H1 (cell line): ENCODE data around the gene INIP. TPM values are rescaled to one million over a fixed set of nuclear protein-coding genes. Genes with fewer than 3 reads are reported as not detected.

Experiments used
- EP300 ChIP-seq, 2 experiments: IDR thresholded peaks; 1 replicate in 1 of 2; 2 replicates in 1 of 2; pipeline ENCODE4 v1.6.1; 2011 to 2012; ENCODE audit warnings: low read depth in 2 of 2, low read length in 2 of 2, mild to moderate bottlenecking in 2 of 2, borderline replicate concordance in 1 of 2, inconsistent platforms in 1 of 2, moderate library complexity in 1 of 2
- KDM4A ChIP-seq: IDR thresholded peaks from one replicate; pipeline ENCODE4 v1.7.1; 2012; ENCODE audit warnings: low read depth, mild to moderate bottlenecking, moderate library complexity, low read length, inconsistent platforms; ENCODE audit not compliant: severe bottlenecking
- RNF2 ChIP-seq: fragments of 200-900, 300-1000 bp; sonication (generic); IDR thresholded peaks from 2 replicates; pipeline ENCODE4 v1.7.1; 2016; ENCODE audit warnings: borderline replicate concordance, low read depth, mild to moderate bottlenecking, antibody characterized with exemption, low read length; ENCODE audit not compliant: poor library complexity, severe bottlenecking; ENCODE audit errors: missing control alignments
- TBP ChIP-seq: IDR thresholded peaks from 2 replicates; pipeline ENCODE4 v1.6.1; 2011; ENCODE audit warnings: low read depth, low read length, improper control_type of control experiment
- polyA plus RNA-seq, 7 experiments: library from polyadenylated mRNA; depleted of rRNA in 3 of 7; stranded (reverse) in 5 of 7; unstranded in 2 of 7; fragments of >200 nt in 5 of 7; fragments of 200-250 nt in 2 of 7; gene quantifications; 1 replicate in 5 of 7; 2 replicates in 1 of 7; 4 replicates in 1 of 7; pipeline versions ENCODE4 v1.2.1 to v1.2.3, GENCODE V29; 2011 to 2013; ENCODE audit warnings: missing spikeins in 2 of 7, mixed read lengths in 2 of 7
- total RNA-seq: library from RNA; stranded (reverse); fragmentation: NEBNext Ultra II Directional; extraction: Animal tissue kit (Norgen Biotek cat#: 25700); gene quantifications from 2 replicates; pipeline ENCODE4 v1.2.1, GENCODE V29; 2021
- TF ChIP-seq, protein P1 (sequence below): IDR thresholded peaks from 2 replicates; pipeline ENCODE4 v1.6.1; 2011; ENCODE audit warnings: low read length, improper control_type of control experiment

Gene INIP
- total and polyA plus RNA-seq, 2 of the 8 experiments (the other 6 are each of a cell fraction or from before 2014, with no cell fraction given): 10.7 to 18.3 TPM

DNA sequence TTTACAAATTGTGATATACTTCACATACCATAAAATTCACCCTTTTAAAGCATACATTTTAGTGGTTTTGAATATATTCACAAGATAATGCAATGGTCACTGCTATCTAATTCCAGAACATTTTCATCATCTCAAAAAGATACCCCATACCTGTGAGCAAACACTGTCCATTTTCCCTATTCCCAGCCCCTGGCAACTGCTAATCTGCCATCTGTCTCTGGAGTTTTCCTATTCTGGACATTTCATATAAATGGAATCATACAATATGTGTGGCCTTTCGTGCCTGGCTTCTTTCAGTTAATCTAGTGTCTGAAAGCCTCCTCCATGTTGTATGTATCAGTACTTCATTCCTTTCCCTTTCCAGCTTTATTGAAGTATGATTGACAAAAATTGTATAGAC lies 47.4 kb upstream of the INIP start (continued):
- TF ChIP-seq RNF2 (no peak), TBP (no peak), KDM4A (no peak), EP300 (IDR thresholded peaks at IDR 0.05; ENCODE audit: borderline replicate concordance in 1 of 2, low read depth in 2 of 2, low read length in 2 of 2) (no peak)
- TF ChIP-seq, protein P1, sequence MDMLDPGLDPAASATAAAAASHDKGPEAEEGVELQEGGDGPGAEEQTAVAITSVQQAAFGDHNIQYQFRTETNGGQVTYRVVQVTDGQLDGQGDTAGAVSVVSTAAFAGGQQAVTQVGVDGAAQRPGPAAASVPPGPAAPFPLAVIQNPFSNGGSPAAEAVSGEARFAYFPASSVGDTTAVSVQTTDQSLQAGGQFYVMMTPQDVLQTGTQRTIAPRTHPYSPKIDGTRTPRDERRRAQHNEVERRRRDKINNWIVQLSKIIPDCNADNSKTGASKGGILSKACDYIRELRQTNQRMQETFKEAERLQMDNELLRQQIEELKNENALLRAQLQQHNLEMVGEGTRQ: no peak
